Endothelial cell (in vitro differentiated cells): Measurements from ENCODE around the gene TMEM236. TPM values are rescaled to one million over a fixed set of nuclear protein-coding genes. Genes with fewer than 3 reads are reported as not detected.

Source experiments
- DNase-seq: peaks from one replicate; pipeline ENCODE4 v3.0.0; 2021; ENCODE audit warnings: low spot score
- H3K27ac Mint-ChIP-seq: one replicate; pipeline ENCODE4 v1.8.0; 2021; ENCODE audit warnings: mixed read lengths, inconsistent platforms; ENCODE audit not compliant: unreplicated experiment
- H3K27me3 Mint-ChIP-seq: one replicate; pipeline ENCODE4 v1.8.0; 2021; ENCODE audit warnings: mild to moderate bottlenecking, moderate library complexity, mixed read lengths, inconsistent platforms; ENCODE audit not compliant: unreplicated experiment
- H3K36me3 Mint-ChIP-seq: one replicate; pipeline ENCODE4 v1.8.0; 2021; ENCODE audit warnings: mild to moderate bottlenecking, low read depth, mixed read lengths, inconsistent platforms; ENCODE audit not compliant: unreplicated experiment
- H3K4me1 Mint-ChIP-seq: one replicate; pipeline ENCODE4 v1.8.0; 2021; ENCODE audit warnings: mild to moderate bottlenecking, mixed read lengths, inconsistent platforms; ENCODE audit not compliant: unreplicated experiment
- H3K4me3 Mint-ChIP-seq: one replicate; pipeline ENCODE4 v1.8.0; 2021; ENCODE audit warnings: mild to moderate bottlenecking, mixed read lengths, inconsistent platforms; ENCODE audit not compliant: unreplicated experiment
- H3K9me3 Mint-ChIP-seq: one replicate; pipeline ENCODE4 v1.8.0; 2021; ENCODE audit warnings: mixed read lengths, inconsistent platforms; ENCODE audit not compliant: unreplicated experiment
- total RNA-seq: library from RNA; stranded (reverse); fragmentation: NEBNext Ultra II Directional; extraction: Animal tissue kit (Norgen Biotek cat#: 25700); gene quantifications from one replicate; pipeline ENCODE4 v1.2.1, GENCODE V29; 2021; ENCODE audit not compliant: unreplicated experiment
- TF ChIP-seq, protein P1 (sequence below): fragments of 200-600 bp; sonication (generic); IDR thresholded peaks from one replicate; pipeline ENCODE4 v1.5.0; 2021; ENCODE audit warnings: antibody characterized with exemption; ENCODE audit not compliant: unreplicated experiment

TMEM236 gene
- total RNA-seq, 1 donor from 2014 or later: 0.05 TPM

DNA sequence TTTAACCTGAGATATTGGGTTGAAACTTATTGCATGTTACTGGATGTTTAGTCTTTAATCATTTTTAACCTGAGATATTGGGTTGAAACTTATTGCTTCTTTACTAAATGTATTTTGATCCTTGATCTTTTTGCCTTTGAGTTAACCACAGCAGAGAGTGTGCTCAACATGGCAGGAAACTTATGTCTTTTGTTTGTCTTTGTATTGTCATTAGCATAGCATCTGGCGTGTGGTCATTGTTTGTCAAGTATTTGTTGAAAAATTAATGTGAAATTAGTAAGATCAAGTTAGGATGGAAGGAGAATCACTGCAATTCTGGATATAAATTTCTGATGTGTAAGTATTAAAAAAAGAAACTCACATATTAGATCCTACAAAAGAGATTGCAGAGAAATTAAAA lies 65.3 kb downstream of the TMEM236 start:
- no peak overlapping the region for H3K27ac Mint-ChIP-seq
- TF ChIP-seq, protein P1, sequence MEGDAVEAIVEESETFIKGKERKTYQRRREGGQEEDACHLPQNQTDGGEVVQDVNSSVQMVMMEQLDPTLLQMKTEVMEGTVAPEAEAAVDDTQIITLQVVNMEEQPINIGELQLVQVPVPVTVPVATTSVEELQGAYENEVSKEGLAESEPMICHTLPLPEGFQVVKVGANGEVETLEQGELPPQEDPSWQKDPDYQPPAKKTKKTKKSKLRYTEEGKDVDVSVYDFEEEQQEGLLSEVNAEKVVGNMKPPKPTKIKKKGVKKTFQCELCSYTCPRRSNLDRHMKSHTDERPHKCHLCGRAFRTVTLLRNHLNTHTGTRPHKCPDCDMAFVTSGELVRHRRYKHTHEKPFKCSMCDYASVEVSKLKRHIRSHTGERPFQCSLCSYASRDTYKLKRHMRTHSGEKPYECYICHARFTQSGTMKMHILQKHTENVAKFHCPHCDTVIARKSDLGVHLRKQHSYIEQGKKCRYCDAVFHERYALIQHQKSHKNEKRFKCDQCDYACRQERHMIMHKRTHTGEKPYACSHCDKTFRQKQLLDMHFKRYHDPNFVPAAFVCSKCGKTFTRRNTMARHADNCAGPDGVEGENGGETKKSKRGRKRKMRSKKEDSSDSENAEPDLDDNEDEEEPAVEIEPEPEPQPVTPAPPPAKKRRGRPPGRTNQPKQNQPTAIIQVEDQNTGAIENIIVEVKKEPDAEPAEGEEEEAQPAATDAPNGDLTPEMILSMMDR: no peak
- H3K27me3 Mint-ChIP-seq: peaks cover 2% of the 10 kb centered on the region
- H3K9me3 Mint-ChIP-seq: no peaks in the 10 kb centered on the region
- no peak overlapping the region for H3K4me3 Mint-ChIP-seq
- H3K4me1 Mint-ChIP-seq: peaks cover 15% of the 10 kb centered on the region
- no peak for DNase-seq
- no peaks in the 10 kb centered on the region for H3K36me3 Mint-ChIP-seq

DNA sequence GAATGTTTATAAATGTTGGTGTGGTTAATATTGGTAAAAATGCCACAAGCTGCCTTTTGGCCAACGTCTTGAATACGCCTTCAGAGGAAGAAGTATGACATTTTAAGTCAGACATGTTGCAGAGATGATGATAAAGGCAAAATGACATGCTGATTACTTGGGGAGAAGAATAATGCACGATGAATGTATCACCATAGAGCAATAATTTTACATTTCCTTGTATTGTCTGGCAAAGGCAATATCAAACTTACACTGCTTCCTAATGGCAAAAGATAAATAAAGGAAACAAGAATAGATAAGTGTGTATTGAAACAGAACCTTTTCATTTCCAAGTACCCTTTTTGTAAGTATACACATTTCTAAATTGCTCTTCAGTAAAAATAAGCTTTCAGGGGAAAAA lies 65.8 kb downstream of the TMEM236 start:
- H3K27ac Mint-ChIP-seq: no peak overlapping the region
- DNase-seq: no peak
- H3K27me3 Mint-ChIP-seq: peaks cover 2% of the 10 kb centered on the region
- no peak overlapping the region for H3K4me3 Mint-ChIP-seq
- TF ChIP-seq, protein P1: no peak
- H3K9me3 Mint-ChIP-seq: no peaks in the 10 kb centered on the region
- peaks cover 15% of the 10 kb centered on the region for H3K4me1 Mint-ChIP-seq
- no peaks in the 10 kb centered on the region for H3K36me3 Mint-ChIP-seq

DNA sequence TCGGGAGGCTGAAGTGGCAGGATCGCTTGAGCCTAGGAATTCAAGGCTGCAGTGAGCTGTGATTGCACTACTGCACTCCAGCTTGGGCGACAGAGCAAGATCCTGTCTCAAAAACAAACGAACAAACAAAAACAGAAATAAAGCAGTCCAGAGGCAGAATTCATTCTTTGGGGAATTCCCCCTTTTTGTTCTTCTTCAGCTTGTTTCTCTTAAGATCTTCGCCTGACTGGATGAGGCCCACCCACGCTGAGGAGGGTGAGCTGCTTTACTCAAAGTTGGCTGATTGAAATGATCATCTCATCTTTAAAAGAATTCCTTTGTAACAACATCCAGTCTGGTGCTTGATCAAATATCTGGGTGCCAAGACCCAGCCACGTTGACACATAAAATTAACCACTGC lies 67.8 kb downstream of the TMEM236 start:
- peaks cover 15% of the 10 kb centered on the region for H3K4me1 Mint-ChIP-seq
- H3K27me3 Mint-ChIP-seq: peaks cover 2% of the 10 kb centered on the region
- H3K4me3 Mint-ChIP-seq: no peak overlapping the region
- no peak for DNase-seq
- no peak overlapping the region for H3K27ac Mint-ChIP-seq
- no peaks in the 10 kb centered on the region for H3K36me3 Mint-ChIP-seq
- TF ChIP-seq, protein P1: no peak
- no peaks in the 10 kb centered on the region for H3K9me3 Mint-ChIP-seq

DNA sequence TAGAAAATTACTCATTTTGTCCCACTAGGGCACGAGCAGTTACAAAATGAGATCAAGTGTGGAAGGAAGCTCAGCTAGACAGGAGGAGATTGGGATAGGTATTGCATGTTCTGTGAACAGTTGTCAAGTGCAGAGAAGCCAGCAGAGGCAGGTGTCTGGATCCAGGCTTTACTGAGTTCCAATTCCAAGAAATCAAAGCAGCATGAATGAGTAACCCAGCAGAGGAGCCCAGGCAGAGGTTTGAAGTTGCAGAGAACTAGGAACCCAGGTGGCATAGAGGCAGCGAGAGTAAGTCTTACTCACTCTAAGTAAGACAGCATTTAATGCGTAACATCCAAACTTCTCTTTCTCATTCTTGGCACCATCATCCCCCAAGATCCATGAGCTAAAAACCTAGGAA lies 68.9 kb downstream of the TMEM236 start:
- Mint-ChIP-seq H3K36me3 (no peaks in the 10 kb centered on the region), H3K9me3 (no peaks in the 10 kb centered on the region), H3K4me3 (no peak overlapping the region), H3K27me3 (peaks cover 2% of the 10 kb centered on the region), H3K27ac (no peak overlapping the region), H3K4me1 (peaks cover 11% of the 10 kb centered on the region)
- TF ChIP-seq, protein P1: no peak
- DNase-seq: no peak

DNA sequence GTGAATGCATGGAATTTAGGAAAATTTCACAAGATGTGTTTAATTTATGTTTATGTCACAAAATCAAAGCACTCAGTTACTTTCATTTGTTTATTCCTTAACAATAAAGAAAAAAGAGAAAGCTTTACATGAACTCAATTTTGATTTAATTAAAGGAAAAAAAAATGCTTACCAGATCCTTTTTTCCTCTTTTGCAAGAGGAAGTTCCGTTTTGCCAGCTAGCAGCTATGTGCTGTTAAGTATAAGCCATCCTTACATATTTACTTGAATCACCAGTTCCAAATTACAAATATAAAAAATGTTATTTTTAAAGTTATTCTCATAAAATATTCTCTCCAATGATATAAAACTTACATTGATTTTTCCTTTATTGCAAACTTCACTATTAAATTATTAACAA lies 69.9 kb downstream of the TMEM236 start:
- H3K4me3 Mint-ChIP-seq: no peak overlapping the region
- H3K27ac Mint-ChIP-seq: no peak overlapping the region
- peaks cover 11% of the 10 kb centered on the region for H3K4me1 Mint-ChIP-seq
- no peak for DNase-seq
- TF ChIP-seq, protein P1: no peak
- H3K27me3 Mint-ChIP-seq: no peaks in the 10 kb centered on the region
- no peaks in the 10 kb centered on the region for H3K9me3 Mint-ChIP-seq
- H3K36me3 Mint-ChIP-seq: peaks cover under 1% of the 10 kb centered on the region
